SW 1271 (cell line): ENCODE results near the gene UBR1.
A peak's percentile ranks its signal among the peaks of the same experiment; 100 is the strongest.
"Not testable (repeated sequence)": the region's sequence is repeated elsewhere in the genome, so short reads cannot be mapped to it uniquely, and the experiment has no call there.

Experiments used
- DNase-seq, 2 experiments: peaks; one replicate each; lab custom pipeline; 2025; lab: John Stamatoyannopoulos, UW

The UBR1 gene

GRCh38 chr15:42971830-42972229 is 134.0 kb downstream of the UBR1 start:
- DNase-seq: no peak

- DNase-seq: no peak
Observed at GRCh38 chr15:42964476-42964875, 141.4 kb downstream of the UBR1 start.

- no peak for DNase-seq
Observed at GRCh38 chr15:42955518-42955917, 150.3 kb downstream of the UBR1 start.

GRCh38 chr15:42954291-42954690 is 151.5 kb downstream of the UBR1 start:
- DNase-seq: no peak

GRCh38 chr15:42948898-42949297 is 156.9 kb downstream of the UBR1 start:
- DNase-seq: not testable (repeated sequence)

- no peak for DNase-seq
Observed at GRCh38 chr15:42940527-42940926, 165.3 kb downstream of the UBR1 start.

GRCh38 chr15:42939841-42940240 is 166.0 kb downstream of the UBR1 start:
- DNase-seq: no peak

- DNase-seq: no peak
Observed at GRCh38 chr15:42937143-42937542, 168.7 kb downstream of the UBR1 start.

GRCh38 chr15:42933886-42934667 is 171.8 kb downstream of the UBR1 start:
- DNase-seq: no peak

GRCh38 chr15:42932833-42933515 is 172.9 kb downstream of the UBR1 start:
- no peak for DNase-seq

- no peak for DNase-seq
Observed at GRCh38 chr15:42931702-42932486, 173.9 kb downstream of the UBR1 start.

GRCh38 chr15:42929306-42929848 is 176.5 kb downstream of the UBR1 start:
- DNase-seq: no peak

GRCh38 chr15:42921342-42921731 is 184.5 kb downstream of the UBR1 start:
- DNase-seq: no peak

GRCh38 chr15:42920519-42921341 is 185.1 kb downstream of the UBR1 start, which contains the start of gene TTBK2:
Gene TTBK2, minus strand, starts transcription at chr15:42920778. Its CDS starts 42,161 bp downstream, at chr15:42878617.
- DNase-seq: peak; percentile 87 to 96

GRCh38 chr15:42919799-42920518 is 185.9 kb downstream of the UBR1 start:
- DNase-seq: peak in 1 of 2 experiments; percentile 28

- DNase-seq: no peak
Observed at GRCh38 chr15:42919308-42919707, 186.5 kb downstream of the UBR1 start.

GRCh38 chr15:42918047-42918446 is 187.8 kb downstream of the UBR1 start:
- DNase-seq: no peak

GRCh38 chr15:42915654-42916315 is 190.1 kb downstream of the UBR1 start:
- no peak for DNase-seq

- no peak for DNase-seq
Observed at GRCh38 chr15:42914728-42915497, 190.9 kb downstream of the UBR1 start.
